ENCODE measurements around the gene GALK2. TPM values are rescaled to one million over a fixed set of nuclear protein-coding genes. Genes with fewer than 3 reads are reported as not detected.

The GALK2 gene
- total RNA-seq, 2 donors from 2014 or later: 24.5 to 26.0 TPM

DNA sequence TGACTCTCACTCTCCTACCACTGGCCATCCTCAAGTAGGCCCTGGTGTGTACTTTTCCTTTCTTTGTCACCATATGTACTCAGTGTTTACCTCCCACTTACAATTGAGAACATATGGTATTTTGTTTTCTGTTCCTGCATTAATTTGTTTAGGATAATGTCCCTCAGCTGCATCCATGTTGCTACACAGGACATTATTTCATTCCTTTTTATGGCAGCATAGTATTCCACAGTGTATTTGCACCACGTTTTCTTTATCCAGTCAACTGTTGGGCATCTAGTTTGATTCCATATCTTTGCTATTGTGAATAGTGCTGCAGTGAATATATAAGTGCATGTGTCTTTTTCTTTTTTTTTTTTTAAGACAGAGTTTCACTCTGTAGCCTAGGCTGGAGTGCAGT lies 126.2 kb downstream of the GALK2 start:
- H3K27ac ChIP-seq: no peak overlapping the region
- H3K4me3 ChIP-seq: no peak overlapping the region
- H3K36me3 ChIP-seq: peaks cover 14% of the 10 kb centered on the region
- H3K27me3 ChIP-seq: no peaks in the 10 kb centered on the region
- DNase-seq (ENCODE audit: low spot score): no peak
- H3K4me1 ChIP-seq: no peaks in the 10 kb centered on the region
- peaks cover 0 to 7% of the 10 kb centered on the region in 2 donors for H3K9me3 ChIP-seq
- no peak for TF ChIP-seq CTCF (IDR thresholded peaks at IDR 0.05)

DNA sequence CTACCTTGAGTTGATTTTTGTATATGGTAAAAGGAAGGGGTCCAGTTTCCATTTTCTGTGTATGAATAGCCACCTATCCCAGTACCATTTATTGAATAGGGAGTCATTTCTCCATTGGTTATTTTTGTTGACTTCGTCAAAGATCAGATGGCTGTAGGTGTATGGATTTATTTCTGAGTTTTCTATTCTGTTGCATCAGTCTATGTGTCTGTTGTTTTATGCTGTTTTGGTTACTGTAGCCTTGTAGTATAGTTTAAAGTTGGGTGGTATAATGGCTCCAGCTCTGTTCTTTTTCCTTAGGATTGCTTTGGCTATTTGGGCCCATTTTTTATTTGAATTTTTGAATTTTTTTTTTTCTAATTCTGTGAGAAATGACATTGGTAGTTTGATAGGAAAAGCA lies 127.5 kb downstream of the GALK2 start:
- no peak overlapping the region for H3K27ac ChIP-seq
- TF ChIP-seq CTCF (IDR thresholded peaks at IDR 0.05): no peak

GRCh38 chr15:49300856-49301255 lies 130.8 kb downstream of the GALK2 start:
- TF ChIP-seq CTCF (IDR thresholded peaks at IDR 0.05): no peak
- no peak for DNase-seq (ENCODE audit: low spot score)

More for the DNA sequence above, 127.5 kb downstream of the GALK2 start:
- H3K4me1 ChIP-seq: no peaks in the 10 kb centered on the region
- H3K9me3 ChIP-seq: peaks cover 0 to 7% of the 10 kb centered on the region in 2 donors
- H3K4me3 ChIP-seq: no peak overlapping the region
- peaks cover 9% of the 10 kb centered on the region for H3K36me3 ChIP-seq
- no peak for DNase-seq (ENCODE audit: low spot score)
- H3K27me3 ChIP-seq: no peaks in the 10 kb centered on the region

GRCh38 chr15:49301562-49301961 lies 131.5 kb downstream of the GALK2 start:
- H3K27ac ChIP-seq: no peak overlapping the region
- H3K27me3 ChIP-seq: no peaks in the 10 kb centered on the region
- no peaks in the 10 kb centered on the region for H3K4me1 ChIP-seq
- peaks cover 6% of the 10 kb centered on the region for H3K36me3 ChIP-seq
- no peak overlapping the region for H3K4me3 ChIP-seq
- peaks cover 0 to 7% of the 10 kb centered on the region in 2 donors for H3K9me3 ChIP-seq
- TF ChIP-seq CTCF (IDR thresholded peaks at IDR 0.05): no peak
- no peak for DNase-seq (ENCODE audit: low spot score)

More at GRCh38 chr15:49300856-49301255, 130.8 kb downstream of the GALK2 start:
- Histone ChIP-seq H3K9me3 (peaks cover 0 to 7% of the 10 kb centered on the region in 2 donors), H3K27me3 (no peaks in the 10 kb centered on the region), H3K4me3 (no peak overlapping the region), H3K4me1 (no peaks in the 10 kb centered on the region), H3K36me3 (peaks cover 6% of the 10 kb centered on the region), H3K27ac (no peak overlapping the region)

DNA sequence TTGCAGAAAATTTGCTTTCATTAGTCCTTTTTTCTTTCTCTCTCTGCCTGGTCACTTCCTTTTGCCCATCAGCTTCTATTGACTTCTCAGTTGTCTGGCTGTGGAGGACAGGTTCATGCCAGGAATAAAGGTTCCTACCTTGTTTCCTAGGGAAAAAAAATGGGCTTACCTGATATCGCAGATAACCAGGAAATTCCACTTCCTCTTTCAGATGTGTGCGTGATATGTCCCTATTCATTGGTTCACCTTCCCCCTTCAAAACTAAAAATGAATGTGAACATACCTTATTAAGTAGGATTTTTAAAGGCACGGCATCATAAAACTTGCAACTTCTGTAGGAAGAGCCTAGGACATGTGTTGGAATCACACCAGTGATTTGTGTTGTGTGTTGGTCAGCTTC lies 133.0 kb downstream of the GALK2 start:
- TF ChIP-seq CTCF (IDR thresholded peaks at IDR 0.05): no peak
- no peak overlapping the region for H3K27ac ChIP-seq
- H3K27me3 ChIP-seq: no peaks in the 10 kb centered on the region
- DNase-seq (ENCODE audit: low spot score): no peak
- H3K9me3 ChIP-seq: peaks cover 0 to 3% of the 10 kb centered on the region in 2 donors
- H3K4me1 ChIP-seq: no peaks in the 10 kb centered on the region
- H3K36me3 ChIP-seq: peaks cover 6% of the 10 kb centered on the region
- H3K4me3 ChIP-seq: no peak overlapping the region

DNA sequence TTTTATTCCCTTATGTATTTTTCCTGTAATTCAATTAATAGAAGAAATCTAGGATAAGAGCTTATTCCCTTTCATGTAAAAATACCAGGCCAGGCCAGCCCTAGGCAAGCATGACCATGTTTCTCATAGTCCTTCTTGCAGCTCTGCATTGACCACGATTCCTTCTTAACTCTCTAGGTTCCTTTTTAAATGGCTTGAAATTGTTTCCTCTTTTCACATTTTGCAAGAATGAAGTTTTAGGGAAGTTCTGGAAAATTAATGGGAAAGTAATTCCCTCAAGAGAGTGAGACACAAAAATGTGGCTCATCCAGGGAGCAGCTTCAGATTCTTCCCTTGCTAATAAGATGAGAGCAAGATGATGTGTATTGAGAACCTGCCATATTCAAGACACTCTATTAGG lies 136.5 kb downstream of the GALK2 start:
- DNase-seq (ENCODE audit: low spot score): no peak
- Histone ChIP-seq H3K27me3 (no peaks in the 10 kb centered on the region), H3K27ac (no peak overlapping the region), H3K36me3 (peaks cover 6% of the 10 kb centered on the region), H3K9me3 (no peaks in the 10 kb centered on the region), H3K4me3 (no peak overlapping the region), H3K4me1 (no peaks in the 10 kb centered on the region)
- no peak for TF ChIP-seq CTCF (IDR thresholded peaks at IDR 0.05)
